Gastrocnemius medialis (tissue), 4 donors: ENCODE results near the gene CDKN1C. TPM values are rescaled to one million over a fixed set of nuclear protein-coding genes. Genes with fewer than 3 reads are reported as not detected.

Experiments
- ATAC-seq, 2 donors: fragments of 150-250 bp; one replicate each; pipeline ENCODE4 v1.9.1; 2016
- DNase-seq, 2 donors: peaks; one replicate each; pipeline ENCODE4 v3.0.0-alpha.2; 2019
- H3K27ac ChIP-seq, 4 donors: fragments of 200-600 bp; sonication (generic); 1 replicate in 1 of 4; 2 replicates in 3 of 4; pipeline ENCODE4 v1.5.1; 2016 to 2018; ENCODE audit warnings: mild to moderate bottlenecking in 2 of 4, moderate library complexity in 1 of 4
- H3K27me3 ChIP-seq, 3 donors: fragments of 200-600 bp; sonication (generic) in 2 of 3; 1 replicate in 1 of 3; 2 replicates in 2 of 3; pipeline versions ENCODE4 v1.5.1 to v1.6.0; 2016 to 2019; ENCODE audit warnings: mild to moderate bottlenecking in 1 of 3, moderate library complexity in 1 of 3
- H3K36me3 ChIP-seq, 2 donors: fragments of 200-600 bp; sonication (generic) in 1 of 2; one replicate each; pipeline ENCODE4 v1.5.1; 2017 to 2018
- H3K4me1 ChIP-seq, 2 donors: fragments of 200-600 bp; sonication (generic) in 1 of 2; one replicate each; pipeline ENCODE4 v1.5.1; 2016 to 2017; ENCODE audit warnings: mild to moderate bottlenecking in 2 of 2
- H3K4me3 ChIP-seq, 4 donors: fragments of 200-600 bp; sonication (generic) in 3 of 4; 1 replicate in 1 of 4; 2 replicates in 3 of 4; pipeline ENCODE4 v1.5.1; 2016 to 2019; ENCODE audit warnings: mild to moderate bottlenecking in 2 of 4
- H3K9me3 ChIP-seq, 3 donors: fragments of 200-600 bp; sonication (generic) in 2 of 3; 1 replicate in 1 of 3; 2 replicates in 2 of 3; pipeline ENCODE4 v1.5.1; 2016 to 2019
- POLR2A ChIP-seq, 2 donors: fragments of 450-650 bp; IDR thresholded peaks; one replicate each; pipeline ENCODE4 v1.6.1; 2017; ENCODE audit warnings: antibody characterized with exemption in 2 of 2, mild to moderate bottlenecking in 2 of 2, moderate library complexity in 2 of 2
- in situ Hi-C, 4 donors: fragments of 200-750 bp; cut with MboI; loops; one replicate each; pipeline versions ENCODE4 v1.15.0 to v1.8.0; 2017; ENCODE audit warnings: low sequenced_read_pairs in 4 of 4
- intact Hi-C: fragments of 100-400 bp; cut with DNase I; formaldehyde crosslinking; loops from one replicate; pipeline ENCODE4 v1.15.1; 2023; ENCODE audit warnings: low total_unique reads
- total RNA-seq, 4 donors: library from RNA; depleted of rRNA; stranded (reverse); fragments of >200 nt; gene quantifications; one replicate each; pipeline versions ENCODE4 v1.1.0 to v1.2.3, GENCODE V29; 2016
- TF ChIP-seq, protein P1 (sequence below), 5 experiments: fragments of 450-650 bp in 3 of 5; fragments of 200-600 bp in 2 of 5; sonication (generic) in 2 of 5; IDR thresholded peaks in 4 of 5; conservative IDR thresholded peaks in 1 of 5; 1 replicate in 4 of 5; 2 replicates in 1 of 5; pipeline ENCODE4 v1.5.1; 2016 to 2019; ENCODE audit warnings: antibody characterized with exemption in 5 of 5, mild to moderate bottlenecking in 3 of 5, moderate library complexity in 3 of 5

The CDKN1C gene
- total RNA-seq, 4 donors from 2014 or later, result 22.0 to 56.9 (median 38.5) TPM

DNA sequence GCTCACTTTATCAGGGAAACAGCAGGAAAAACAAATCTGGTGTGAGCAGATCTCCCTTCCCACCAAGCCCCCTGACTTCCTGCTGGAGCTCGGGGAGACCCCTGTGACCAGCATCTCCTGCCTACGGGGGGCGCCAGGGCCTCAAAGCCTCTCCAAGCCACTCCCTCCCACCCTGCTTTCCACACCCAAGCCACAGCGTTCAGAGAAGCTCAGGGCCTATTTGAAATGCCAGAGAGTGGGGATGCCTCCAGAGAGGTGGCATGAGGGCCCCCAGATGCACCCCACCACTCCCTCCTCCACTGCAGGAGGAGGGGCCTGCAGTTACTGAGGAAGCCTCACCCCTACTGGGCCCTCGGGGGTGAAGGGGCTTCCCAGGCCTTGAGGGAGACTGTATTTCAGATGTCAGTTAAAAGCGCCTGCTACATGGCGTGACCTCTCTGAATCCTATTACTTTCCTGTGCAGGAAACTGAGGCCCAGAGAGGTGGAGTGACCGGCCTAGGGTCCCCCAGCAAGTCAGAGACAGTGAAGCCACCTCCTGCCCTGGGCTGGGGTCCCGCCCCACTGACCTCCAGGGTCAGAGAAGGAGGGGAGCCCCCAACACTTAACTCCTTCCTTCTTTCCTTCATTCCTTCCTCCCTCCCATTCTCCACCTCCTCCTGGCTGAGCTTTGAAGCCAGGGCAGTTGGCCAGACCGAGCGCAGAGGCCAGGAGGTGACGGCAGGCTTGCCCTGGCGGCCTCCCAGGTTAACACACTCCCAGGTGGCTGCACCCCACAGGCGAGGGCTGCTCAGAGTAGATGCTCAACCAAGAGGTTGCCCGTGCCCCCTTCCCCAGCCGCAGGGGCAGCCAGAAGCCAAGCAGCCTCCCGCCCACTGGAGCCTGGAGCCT is 6.0 kb upstream of the CDKN1C start:
- no peaks in the 10 kb centered on the region for H3K9me3 ChIP-seq
- ATAC-seq, result no peak
- TF ChIP-seq, protein P1, sequence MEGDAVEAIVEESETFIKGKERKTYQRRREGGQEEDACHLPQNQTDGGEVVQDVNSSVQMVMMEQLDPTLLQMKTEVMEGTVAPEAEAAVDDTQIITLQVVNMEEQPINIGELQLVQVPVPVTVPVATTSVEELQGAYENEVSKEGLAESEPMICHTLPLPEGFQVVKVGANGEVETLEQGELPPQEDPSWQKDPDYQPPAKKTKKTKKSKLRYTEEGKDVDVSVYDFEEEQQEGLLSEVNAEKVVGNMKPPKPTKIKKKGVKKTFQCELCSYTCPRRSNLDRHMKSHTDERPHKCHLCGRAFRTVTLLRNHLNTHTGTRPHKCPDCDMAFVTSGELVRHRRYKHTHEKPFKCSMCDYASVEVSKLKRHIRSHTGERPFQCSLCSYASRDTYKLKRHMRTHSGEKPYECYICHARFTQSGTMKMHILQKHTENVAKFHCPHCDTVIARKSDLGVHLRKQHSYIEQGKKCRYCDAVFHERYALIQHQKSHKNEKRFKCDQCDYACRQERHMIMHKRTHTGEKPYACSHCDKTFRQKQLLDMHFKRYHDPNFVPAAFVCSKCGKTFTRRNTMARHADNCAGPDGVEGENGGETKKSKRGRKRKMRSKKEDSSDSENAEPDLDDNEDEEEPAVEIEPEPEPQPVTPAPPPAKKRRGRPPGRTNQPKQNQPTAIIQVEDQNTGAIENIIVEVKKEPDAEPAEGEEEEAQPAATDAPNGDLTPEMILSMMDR (IDR thresholded peaks at IDR 0.05 in 4 of 5, conservative IDR thresholded peaks at IDR 0.05 in 1 of 5), result no peak
- no peak for TF ChIP-seq POLR2A (IDR thresholded peaks at IDR 0.05)
- no peaks in the 10 kb centered on the region for H3K27me3 ChIP-seq
- no peak for DNase-seq
- H3K4me3 ChIP-seq, result peak overlapping the region; percentile 32 to 47 (median 36)
- intact Hi-C loops, result loop anchor here (1.0 to 10.0 kb wide), 3 partner anchors 359 to 587 kb away; partner anchors contain the start of genes C11orf21 and TSPAN32
- in situ Hi-C loops, result loop anchor here in 3 of 4 donors (10.0 to 25.0 kb wide), 3 partner anchors 204 to 467 kb away; partner anchors contain the start of genes KCNQ1OT1 (in 3 of the 3), KCNQ1 (in 1 of the 3) and TRPM5 (in 1 of the 3)
- no peaks in the 10 kb centered on the region for H3K36me3 ChIP-seq
- peaks cover 5 to 17% of the 10 kb centered on the region in 2 donors for H3K4me1 ChIP-seq
- peak overlapping the region in 1 of 4 donors; percentile 29 for H3K27ac ChIP-seq

DNA sequence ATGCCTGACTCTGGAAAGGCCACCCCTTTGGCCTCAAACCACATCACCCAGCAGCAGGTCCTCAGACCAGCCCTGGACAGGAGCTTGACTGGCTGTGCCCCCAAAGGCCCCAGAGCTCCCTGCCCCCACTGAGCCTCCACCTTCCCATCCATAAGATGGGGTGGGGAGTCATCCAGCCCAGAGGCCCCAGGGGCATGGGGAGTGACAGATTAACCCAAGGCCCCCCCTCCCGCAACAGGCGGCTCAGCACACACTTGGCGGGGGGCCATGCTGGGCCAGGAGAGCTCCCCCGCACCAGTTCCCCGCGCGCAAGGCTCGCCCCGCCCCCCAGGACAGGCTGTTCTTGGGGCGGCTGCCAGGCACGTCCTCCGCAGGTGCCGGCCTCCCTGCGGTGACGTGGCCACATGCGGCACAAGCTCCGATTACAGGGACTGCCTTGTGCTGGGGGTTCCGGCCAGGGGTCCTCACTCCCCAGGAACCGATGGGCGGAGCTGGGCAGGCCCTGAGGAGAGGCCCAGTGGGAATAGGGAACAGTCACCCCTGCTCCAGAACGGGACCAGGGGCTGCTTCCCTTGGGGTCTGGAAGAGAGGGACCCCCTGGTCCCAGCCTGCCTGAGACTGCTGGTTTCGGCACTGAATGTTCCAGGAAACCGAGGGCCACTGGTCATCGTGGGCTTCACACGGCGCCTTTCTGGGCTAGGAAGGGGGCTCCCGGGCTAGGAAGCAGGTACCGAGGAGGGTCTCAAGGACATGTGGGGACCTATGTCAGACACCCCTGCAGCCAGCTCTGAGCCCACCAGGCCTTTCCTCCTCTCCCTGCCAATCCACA is 5.1 kb upstream of the CDKN1C start:
- Histone ChIP-seq H3K4me1 (peaks cover 5 to 19% of the 10 kb centered on the region in 2 donors), H3K9me3 (no peaks in the 10 kb centered on the region), H3K27me3 (no peaks in the 10 kb centered on the region), H3K4me3 (no peak overlapping the region), H3K36me3 (no peaks in the 10 kb centered on the region), H3K27ac (no peak overlapping the region)
- TF ChIP-seq, protein P1 (IDR thresholded peaks at IDR 0.05 in 4 of 5, conservative IDR thresholded peaks at IDR 0.05 in 1 of 5), result no peak
- TF ChIP-seq POLR2A (IDR thresholded peaks at IDR 0.05), result no peak
- in situ Hi-C loops (loop anchor here in 3 of 4 donors (10.0 to 25.0 kb wide), 3 partner anchors 203 to 466 kb away; partner anchors contain the start of genes KCNQ1OT1 (in 3 of the 3), KCNQ1 (in 1 of the 3) and TRPM5 (in 1 of the 3)), intact Hi-C loops (loop anchor here (2.0 to 10.0 kb wide), 2 partner anchors 462 to 586 kb away; partner anchors contain the start of genes C11orf21 and TSPAN32)
- peak; percentile 33 to 41 for DNase-seq
- ATAC-seq, result no peak

DNA sequence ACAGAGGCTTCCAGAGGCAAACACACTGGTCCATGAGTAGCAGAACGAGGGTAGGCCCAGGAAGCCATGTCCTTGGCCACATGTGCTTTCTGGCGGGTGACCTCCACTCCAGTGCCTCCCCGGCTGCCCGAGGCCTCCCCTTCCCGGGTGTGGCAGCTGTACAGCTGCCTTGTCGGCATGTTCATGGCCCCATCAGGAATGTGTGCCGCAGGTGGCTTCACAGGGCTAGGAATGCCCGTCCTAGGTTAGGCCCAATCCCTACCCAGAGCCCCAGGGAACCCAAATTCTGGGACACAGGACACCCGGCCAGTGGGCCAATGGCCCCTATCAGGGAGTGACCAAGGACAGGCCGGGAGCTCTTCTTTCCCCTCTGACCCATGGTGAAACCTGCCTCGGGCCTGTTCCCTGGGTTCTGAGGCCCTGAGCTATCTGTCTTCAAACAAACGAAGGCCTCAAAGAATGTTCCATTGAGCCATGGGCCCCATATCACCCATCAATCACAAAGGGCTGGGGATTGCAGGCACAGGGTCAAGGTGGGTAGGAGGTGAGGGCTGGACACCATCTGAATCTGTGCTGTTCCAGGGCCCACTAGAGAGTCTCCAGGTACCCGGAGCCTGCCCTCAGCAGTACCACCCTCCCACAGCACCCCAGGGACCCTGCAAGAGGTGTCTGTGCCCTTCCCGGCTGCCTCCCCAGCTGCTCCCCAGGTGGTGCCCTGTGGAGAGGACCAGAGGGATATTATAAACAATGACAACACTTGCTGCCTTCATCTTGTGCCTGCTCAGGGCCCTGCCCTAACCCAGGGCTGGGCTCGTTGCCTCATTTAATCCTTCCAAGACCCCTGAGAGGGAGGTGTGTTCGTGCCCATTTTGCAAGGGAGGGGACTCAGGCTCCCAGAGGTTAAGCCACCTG is 4.0 kb upstream of the CDKN1C start:
- no peaks in the 10 kb centered on the region for H3K36me3 ChIP-seq
- H3K9me3 ChIP-seq, result no peaks in the 10 kb centered on the region
- no peak for ATAC-seq
- no peak overlapping the region for H3K4me3 ChIP-seq
- intact Hi-C loops, result loop anchor here (2.0 to 10.0 kb wide), 3 partner anchors 461 to 585 kb away; partner anchors contain the start of genes C11orf21 and TSPAN32
- DNase-seq, result no peak
- no peaks in the 10 kb centered on the region for H3K27me3 ChIP-seq
- peaks cover 5 to 19% of the 10 kb centered on the region in 2 donors for H3K4me1 ChIP-seq
- TF ChIP-seq, protein P1 (IDR thresholded peaks at IDR 0.05 in 4 of 5, conservative IDR thresholded peaks at IDR 0.05 in 1 of 5), result no peak
- TF ChIP-seq POLR2A (IDR thresholded peaks at IDR 0.05), result no peak
- no peak overlapping the region for H3K27ac ChIP-seq
- in situ Hi-C loops, result loop anchor here (5.0 to 25.0 kb wide), 4 partner anchors 202 to 465 kb away; partner anchors contain the start of genes KCNQ1OT1 (in 3 of the 4), KCNQ1 (in 1 of the 4) and TRPM5 (in 1 of the 4)
